ENCODE data around the gene SHKBP1. TPM values are rescaled to one million over a fixed set of nuclear protein-coding genes. Genes with fewer than 3 reads are reported as not detected.

SHKBP1 gene
- total and polyA plus RNA-seq, 9 of the 15 experiments (the other 6 are each of a cell fraction or from before 2014, with no cell fraction given), result 1.2 to 58.1 (median 22.3) TPM

DNA sequence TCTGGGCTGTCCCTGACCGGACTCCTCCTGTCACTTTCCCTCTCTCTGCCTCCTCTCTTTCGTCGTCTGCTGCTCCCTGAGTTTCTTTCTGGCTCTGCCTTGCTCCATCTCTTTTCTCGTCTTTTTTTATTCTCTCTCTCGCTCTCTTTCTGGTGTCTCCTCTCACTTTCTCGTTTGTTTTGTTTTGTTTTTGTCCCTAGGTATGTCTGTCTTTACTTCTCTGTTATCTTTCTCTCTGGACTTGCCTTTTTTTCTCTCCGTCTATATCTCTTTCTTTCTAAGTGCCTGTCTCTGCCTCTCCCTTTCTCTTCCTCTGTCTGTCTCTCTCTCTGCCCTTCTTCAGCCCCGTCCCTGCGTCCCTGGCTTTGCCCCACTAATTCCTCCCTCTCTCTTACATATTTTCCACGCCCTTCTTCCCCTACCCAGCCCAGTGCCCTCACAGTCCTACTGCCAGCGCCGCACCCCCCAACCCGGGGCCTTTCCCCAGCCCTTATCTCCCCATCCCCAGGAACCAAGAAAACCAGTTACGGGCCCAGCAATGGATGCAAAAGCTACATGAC lies 48.1 kb upstream of the SHKBP1 start:
- no peak for FAIRE-seq
- CTCF ChIA-PET (ENCODE audit: low intra/inter-chr PET ratio), result interaction anchor here (0.6 to 1.0 kb wide), 2 partner anchors 75 to 223 kb away, joined by 3 read pairs; no protein-coding TSS in a partner anchor
- H3K27ac ChIP-seq (ENCODE audit: extremely low read depth, low read depth, low read length), result no peak overlapping the region
- TF ChIP-seq RBFOX2 (IDR thresholded peaks at IDR 0.05; ENCODE audit: low read depth, low read length) (no peak), PCBP1 (IDR thresholded peaks at IDR 0.05; ENCODE audit: low read depth, low read length, poor library complexity, severe bottlenecking) (no peak), IRF2 (CRISPR knock-in tag; IDR thresholded peaks at IDR 0.05) (no peak), MBD2 (IDR thresholded peaks at IDR 0.05; ENCODE audit: borderline replicate concordance, low read depth) (no peak), TCFL5 (CRISPR knock-in tag; conservative IDR thresholded peaks at IDR 0.05) (no peak), XRCC5 (IDR thresholded peaks at IDR 0.05; ENCODE audit: low read depth, low read length) (no peak), FUS (optimal IDR thresholded peaks at IDR 0.05; ENCODE audit: low read depth, low read length) (no peak), TAL1 (IDR thresholded peaks at IDR 0.05) (no peak), ZKSCAN8 (CRISPR knock-in tag; IDR thresholded peaks at IDR 0.05) (no peak), NFATC3 (IDR thresholded peaks at IDR 0.05) (no peak), SPI1 (IDR thresholded peaks at IDR 0.05; ENCODE audit: borderline replicate concordance, low read depth, low read length) (no peak)
- TF ChIP-seq, protein P1, sequence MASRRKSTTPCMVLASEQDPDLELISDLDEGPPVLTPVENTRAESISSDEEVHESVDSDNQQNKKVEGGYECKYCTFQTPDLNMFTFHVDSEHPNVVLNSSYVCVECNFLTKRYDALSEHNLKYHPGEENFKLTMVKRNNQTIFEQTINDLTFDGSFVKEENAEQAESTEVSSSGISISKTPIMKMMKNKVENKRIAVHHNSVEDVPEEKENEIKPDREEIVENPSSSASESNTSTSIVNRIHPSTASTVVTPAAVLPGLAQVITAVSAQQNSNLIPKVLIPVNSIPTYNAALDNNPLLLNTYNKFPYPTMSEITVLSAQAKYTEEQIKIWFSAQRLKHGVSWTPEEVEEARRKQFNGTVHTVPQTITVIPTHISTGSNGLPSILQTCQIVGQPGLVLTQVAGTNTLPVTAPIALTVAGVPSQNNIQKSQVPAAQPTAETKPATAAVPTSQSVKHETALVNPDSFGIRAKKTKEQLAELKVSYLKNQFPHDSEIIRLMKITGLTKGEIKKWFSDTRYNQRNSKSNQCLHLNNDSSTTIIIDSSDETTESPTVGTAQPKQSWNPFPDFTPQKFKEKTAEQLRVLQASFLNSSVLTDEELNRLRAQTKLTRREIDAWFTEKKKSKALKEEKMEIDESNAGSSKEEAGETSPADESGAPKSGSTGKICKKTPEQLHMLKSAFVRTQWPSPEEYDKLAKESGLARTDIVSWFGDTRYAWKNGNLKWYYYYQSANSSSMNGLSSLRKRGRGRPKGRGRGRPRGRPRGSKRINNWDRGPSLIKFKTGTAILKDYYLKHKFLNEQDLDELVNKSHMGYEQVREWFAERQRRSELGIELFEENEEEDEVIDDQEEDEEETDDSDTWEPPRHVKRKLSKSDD (conservative IDR thresholded peaks at IDR 0.05; ENCODE audit: low read length), result no peak
- TF ChIP-seq, protein P2, sequence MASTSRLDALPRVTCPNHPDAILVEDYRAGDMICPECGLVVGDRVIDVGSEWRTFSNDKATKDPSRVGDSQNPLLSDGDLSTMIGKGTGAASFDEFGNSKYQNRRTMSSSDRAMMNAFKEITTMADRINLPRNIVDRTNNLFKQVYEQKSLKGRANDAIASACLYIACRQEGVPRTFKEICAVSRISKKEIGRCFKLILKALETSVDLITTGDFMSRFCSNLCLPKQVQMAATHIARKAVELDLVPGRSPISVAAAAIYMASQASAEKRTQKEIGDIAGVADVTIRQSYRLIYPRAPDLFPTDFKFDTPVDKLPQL (IDR thresholded peaks at IDR 0.05; ENCODE audit: extremely low read depth, insufficient read length), result no peak
- TF ChIP-seq, protein P3, sequence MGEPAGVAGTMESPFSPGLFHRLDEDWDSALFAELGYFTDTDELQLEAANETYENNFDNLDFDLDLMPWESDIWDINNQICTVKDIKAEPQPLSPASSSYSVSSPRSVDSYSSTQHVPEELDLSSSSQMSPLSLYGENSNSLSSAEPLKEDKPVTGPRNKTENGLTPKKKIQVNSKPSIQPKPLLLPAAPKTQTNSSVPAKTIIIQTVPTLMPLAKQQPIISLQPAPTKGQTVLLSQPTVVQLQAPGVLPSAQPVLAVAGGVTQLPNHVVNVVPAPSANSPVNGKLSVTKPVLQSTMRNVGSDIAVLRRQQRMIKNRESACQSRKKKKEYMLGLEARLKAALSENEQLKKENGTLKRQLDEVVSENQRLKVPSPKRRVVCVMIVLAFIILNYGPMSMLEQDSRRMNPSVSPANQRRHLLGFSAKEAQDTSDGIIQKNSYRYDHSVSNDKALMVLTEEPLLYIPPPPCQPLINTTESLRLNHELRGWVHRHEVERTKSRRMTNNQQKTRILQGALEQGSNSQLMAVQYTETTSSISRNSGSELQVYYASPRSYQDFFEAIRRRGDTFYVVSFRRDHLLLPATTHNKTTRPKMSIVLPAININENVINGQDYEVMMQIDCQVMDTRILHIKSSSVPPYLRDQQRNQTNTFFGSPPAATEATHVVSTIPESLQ (CRISPR knock-in tag; IDR thresholded peaks at IDR 0.05), result no peak
- TF ChIP-seq, protein P4, sequence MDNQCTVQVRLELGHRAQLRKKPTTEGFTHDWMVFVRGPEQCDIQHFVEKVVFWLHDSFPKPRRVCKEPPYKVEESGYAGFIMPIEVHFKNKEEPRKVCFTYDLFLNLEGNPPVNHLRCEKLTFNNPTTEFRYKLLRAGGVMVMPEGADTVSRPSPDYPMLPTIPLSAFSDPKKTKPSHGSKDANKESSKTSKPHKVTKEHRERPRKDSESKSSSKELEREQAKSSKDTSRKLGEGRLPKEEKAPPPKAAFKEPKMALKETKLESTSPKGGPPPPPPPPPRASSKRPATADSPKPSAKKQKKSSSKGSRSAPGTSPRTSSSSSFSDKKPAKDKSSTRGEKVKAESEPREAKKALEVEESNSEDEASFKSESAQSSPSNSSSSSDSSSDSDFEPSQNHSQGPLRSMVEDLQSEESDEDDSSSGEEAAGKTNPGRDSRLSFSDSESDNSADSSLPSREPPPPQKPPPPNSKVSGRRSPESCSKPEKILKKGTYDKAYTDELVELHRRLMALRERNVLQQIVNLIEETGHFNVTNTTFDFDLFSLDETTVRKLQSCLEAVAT (IDR thresholded peaks at IDR 0.05), result no peak; a peak in 1 of 4 replicates

More for the DNA sequence above, 48.1 kb upstream of the SHKBP1 start:
- Histone ChIP-seq H3K9me1 (ENCODE audit: control insufficient read depth, insufficient read depth, low read length) (no peaks in the 10 kb centered on the region), H4K20me1 (replicated peaks; ENCODE audit: control insufficient read depth, insufficient read depth, low read length) (no peaks in the 10 kb centered on the region), H2AFZ (ENCODE audit: low read depth, low read length) (peak overlapping the region; percentile 74), H3K4me3 (no peak overlapping the region), H3K4me1 (replicated peaks in 1 of 2; ENCODE audit: control insufficient read depth in 2 of 2, insufficient read depth in 2 of 2, low read length in 2 of 2) (peaks cover 50 to 79% of the 10 kb centered on the region in 2 experiments), H3K9ac (ENCODE audit: insufficient read depth in 1 of 2, low read depth in 2 of 2, low read length in 2 of 2) (peak overlapping the region in 1 of 2 experiments; percentile 56; a peak in 1 of 4 replicates), H3K4me2 (ENCODE audit: insufficient read depth, low read length) (no peak overlapping the region), H3K79me2 (ENCODE audit: control insufficient read depth, insufficient read depth, low read length) (no peaks in the 10 kb centered on the region), H3K27me3 (ENCODE audit: control insufficient read depth in 2 of 2, insufficient read depth in 2 of 2, low read length in 2 of 2) (no peaks in the 10 kb centered on the region), H3K36me3 (ENCODE audit: control insufficient read depth, insufficient read depth, low read length) (no peaks in the 10 kb centered on the region), H3K9me3 (replicated peaks; ENCODE audit: control insufficient read depth, insufficient read depth, low read depth, low read length) (no peaks in the 10 kb centered on the region)
- in situ Hi-C loops (cut with MboI) (no loop called here), intact Hi-C loops (cut with micrococcal nuclease) (loop anchor here (1.0 to 2.0 kb wide), 2 partner anchors 64 to 70 kb away; partner anchors contain the start of gene BLVRB)
- 50% methylated on average over 11 of the region's 14 CpGs for WGBS (ENCODE audit: insufficient coverage, low coverage, missing lambda C conversion rate)
- no TSS peak for BruUV-seq (replicated peaks)
- POLR2A ChIA-PET, result no interaction called here
- ATAC-seq, result no peak
- DNase-seq (ENCODE audit: extremely low read depth in 1 of 4, low spot score in 3 of 4), result no peak

All from K562 (cell line).